HuH-7.5 (cell line): ENCODE results near the gene ZNF592.
"Not testable (repeated sequence)": the region's sequence is repeated elsewhere in the genome, so short reads cannot be mapped to it uniquely, and the experiment has no call there.

Source experiments
- DNase-seq: peaks from one replicate; pipeline ENCODE4 v3.0.0; 2011; ENCODE audit warnings: low spot score

ZNF592 gene

GRCh38 chr15:84748274-84749110 is at the start of gene ZNF592:
TSS of gene ZNF592 (plus strand) at chr15:84748592. CDS start at chr15:84782676, 34,084 bp downstream.
- peak; percentile 75 for DNase-seq

- DNase-seq = no peak
Measured at GRCh38 chr15:84699538-84700191, 48.7 kb upstream of the ZNF592 start.

- DNase-seq = no peak
Measured at GRCh38 chr15:84702961-84703482, 45.4 kb upstream of the ZNF592 start.

- no peak for DNase-seq
Measured at GRCh38 chr15:84703808-84704207, 44.6 kb upstream of the ZNF592 start.

GRCh38 chr15:84714372-84714771 is 34.0 kb upstream of the ZNF592 start:
- no peak for DNase-seq

GRCh38 chr15:84714821-84715220 is 33.6 kb upstream of the ZNF592 start:
- no peak for DNase-seq

DNA sequence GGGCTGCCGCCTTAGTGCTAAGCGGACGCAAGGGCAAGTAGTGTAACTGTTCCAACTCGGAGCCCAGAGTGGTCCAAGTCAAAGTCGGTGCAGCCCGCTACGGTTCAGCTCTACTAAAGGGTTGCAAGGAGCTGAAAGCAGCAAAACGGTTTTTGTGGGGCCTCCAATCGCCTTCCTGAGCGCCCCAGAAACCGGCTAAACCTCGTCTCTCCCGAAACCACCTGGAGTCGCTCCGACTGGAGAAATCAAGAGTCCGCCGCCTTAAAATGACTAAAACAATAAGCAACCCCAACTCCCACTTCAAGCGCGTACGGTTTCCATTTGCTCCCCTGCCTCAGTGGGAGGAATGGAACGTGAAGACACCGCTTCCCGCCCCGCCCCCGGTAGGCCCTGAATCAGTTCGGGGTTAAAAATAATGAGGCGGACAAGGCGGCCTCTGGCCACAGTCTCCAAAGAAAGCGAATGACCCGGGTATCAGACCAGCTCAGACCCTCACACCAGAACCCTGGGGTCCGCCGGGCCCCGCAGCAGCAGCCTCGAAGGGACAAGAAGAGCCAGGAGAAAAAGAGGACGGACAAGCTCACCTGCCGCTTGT is 32.9 kb upstream of the ZNF592 start:
- DNase-seq = peak; percentile 30

DNA sequence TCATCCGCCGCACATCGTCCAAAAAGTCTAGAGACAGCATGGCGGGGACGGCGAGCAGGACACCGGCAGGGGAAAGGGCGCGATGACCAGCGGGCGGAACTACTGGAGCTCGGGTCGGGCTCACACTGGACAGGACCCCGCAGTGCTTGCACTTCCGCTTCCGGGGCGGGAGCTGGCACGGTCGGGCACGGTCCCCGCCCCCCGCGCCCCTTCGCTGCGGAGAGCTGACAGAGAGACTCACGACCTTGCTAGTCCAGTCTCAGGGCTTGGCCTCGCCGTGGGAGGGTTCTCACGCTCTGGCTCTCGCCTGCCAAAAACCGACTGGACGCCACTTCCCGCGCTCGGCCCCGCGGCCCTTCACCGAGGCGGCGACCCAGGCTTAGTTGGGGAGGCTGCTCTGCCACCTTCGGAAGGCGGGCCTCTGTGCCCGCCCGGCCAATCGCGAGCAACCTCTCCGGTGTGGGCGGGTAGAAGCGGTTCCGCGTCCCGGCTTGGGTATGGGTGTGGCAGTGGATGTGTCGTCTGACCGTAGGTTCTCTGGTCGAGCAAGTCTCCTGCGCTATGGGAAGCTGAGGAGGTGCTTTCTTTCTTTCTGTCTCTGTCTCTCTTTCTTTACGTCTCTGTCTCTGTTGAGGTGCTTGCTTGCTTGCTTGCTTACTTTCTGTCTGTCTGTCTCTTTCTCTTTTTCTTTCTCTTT is 32.2 kb upstream of the ZNF592 start, which contains the start of gene SEC11A:
SEC11A (minus strand) TSS at position 104 of the 697 bp plus-strand sequence; CDS start at position 40, 64 bp downstream.
- DNase-seq = peak; percentile 95

- no peak for DNase-seq
Measured at GRCh38 chr15:84721371-84721770, 27.0 kb upstream of the ZNF592 start.

DNA sequence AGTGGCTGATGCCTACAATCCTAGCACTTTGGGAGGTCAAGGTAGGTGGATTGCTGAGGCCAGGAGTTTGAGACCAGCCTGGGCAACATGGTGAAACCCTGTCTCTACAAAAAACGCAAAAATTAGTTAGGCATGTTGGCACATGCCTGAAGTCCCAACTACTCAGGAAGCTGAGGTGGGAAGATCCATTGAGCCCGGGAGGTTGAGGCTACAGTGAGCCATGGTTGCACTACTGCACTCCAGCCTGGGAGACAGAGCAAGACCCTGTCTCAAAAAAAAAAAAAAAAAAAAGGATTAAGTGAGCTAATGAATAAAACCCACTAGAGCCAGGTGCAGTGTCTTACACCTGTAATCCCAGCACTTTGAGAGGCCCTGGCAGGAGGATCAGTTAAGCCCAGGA is 25.8 kb upstream of the ZNF592 start:
- DNase-seq = no peak

DNA sequence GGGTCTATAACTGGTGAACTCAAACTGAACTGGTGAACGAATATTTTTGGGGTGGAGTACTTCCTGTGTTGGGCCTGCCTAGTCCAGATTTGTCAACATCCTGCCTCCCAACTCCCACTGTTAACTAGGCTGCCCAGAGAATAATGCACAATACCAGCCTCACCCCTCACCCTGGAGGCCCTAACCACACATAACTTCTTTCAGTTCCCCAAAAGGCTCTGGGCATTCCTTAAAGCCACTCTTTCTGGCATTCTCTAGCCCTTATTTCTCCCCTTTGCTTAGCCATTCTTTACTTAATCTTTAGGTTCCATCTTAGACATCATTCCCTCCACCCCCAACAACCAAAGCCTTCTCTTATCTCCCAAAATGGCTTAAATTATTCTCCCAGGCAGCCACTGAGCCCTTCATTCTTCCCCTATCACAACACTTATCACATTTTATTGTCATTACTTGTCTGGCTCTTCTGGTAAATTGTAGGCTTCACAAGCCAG is 23.3 kb upstream of the ZNF592 start:
- DNase-seq = no peak

DNA sequence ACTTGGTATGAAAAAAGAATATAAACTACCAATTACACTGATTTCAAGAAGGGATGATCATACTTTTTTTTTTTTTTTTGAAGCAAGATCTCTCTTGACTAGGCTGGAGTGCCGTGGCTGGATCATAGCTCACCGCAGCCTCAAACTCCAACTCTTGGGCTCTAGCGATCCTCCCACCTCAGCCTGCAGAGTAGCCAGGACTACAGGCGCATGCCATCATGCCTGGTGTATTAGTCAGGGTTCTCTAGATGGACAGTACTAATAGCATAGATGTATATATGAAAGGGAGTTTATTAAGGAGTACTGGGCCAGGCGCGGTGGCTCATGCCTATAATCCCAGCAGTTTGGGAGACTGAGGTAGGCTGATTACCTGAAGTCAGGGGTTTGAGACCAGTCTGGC is 21.0 kb upstream of the ZNF592 start:
- no peak for DNase-seq

DNA sequence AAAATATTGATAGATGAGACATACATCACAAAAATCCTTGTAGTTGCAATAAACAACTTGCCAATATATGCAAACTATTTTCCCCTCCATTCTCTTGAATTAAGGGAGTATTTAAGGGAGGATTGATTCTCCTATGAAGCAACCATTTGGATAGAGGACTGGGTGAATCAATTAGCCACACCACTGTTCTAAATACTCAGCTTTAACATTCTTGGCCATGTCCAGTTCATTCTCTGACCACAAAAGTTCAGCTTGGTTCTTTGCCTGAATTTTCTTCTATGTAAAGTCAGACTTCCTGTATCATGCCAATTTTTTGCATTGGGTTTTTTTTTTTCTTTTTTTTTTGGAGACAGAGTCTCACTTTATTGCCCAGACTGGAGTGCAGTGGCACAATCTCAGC is 16.6 kb upstream of the ZNF592 start:
- no peak for DNase-seq

DNA sequence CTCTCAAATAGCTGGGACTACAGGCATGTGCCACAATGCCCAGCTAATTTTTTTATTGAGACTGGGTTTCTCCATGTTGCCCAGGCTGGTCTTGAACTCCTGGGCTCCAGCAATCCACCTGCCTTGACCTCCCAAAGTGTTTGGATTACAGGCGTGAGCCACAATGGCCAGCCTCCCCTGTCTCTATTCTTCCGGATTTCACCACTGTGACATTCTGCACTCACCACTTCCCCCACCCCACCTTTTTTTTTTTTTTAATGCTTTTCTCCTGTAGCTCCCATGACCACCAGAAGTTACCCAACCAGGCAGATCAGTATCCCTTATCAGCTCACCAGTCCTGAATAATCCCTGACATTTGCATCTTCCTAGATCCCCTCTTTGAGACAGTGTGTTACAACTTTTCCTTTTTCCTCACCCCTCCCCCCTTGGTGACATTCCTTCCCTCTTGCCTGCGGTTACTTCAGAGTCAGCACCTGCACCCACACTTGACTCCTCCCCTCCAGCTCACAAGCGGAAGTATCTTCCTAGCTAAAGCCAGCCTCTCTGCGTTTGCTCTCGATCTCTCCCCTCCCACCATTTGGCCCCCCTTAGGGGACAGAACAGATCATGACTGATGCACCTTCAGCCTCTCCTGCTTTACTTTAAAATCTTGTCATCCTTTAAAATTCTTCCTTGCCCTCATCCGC is 13.5 kb upstream of the ZNF592 start:
- DNase-seq = no peak

GRCh38 chr15:84735480-84736061 is 12.8 kb upstream of the ZNF592 start:
- not testable (repeated sequence) for DNase-seq

DNA sequence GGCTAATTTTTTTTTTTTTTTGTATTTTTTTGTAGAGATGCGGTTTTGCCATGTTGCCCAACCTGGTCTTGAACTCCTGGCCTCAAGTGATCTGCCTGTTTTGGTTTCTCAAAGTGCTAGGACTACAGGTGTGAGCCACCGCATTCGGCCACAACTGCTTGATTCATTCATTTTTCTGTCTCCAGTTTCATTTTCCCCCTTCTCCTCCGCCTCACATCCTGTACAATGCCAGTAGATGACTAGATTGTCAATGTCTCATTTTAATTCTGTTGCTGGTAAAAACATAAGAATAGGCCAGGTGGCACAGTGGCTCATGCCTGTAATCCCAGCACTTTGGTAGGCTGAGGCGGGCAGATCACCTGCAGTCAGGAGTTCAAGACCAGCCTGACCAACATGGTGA is 12.0 kb upstream of the ZNF592 start:
- DNase-seq = no peak

DNA sequence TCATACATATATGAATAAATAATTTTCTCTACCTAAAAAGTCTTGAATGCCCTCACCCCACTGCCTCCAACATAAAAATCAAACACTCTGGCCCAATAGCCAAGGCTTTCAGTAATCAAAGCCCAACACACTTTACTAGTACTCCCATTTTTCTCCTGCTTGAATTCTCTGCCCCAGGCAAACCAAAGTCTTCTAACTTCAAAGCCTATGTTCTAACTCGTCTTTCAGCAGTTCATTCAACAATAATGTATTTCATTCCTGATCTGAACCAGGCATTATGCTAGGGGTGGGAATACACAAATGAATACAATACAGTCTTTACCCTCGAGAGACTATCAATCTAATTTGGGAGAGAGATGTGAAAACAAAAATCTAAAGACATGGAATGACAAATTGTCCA is 11.4 kb upstream of the ZNF592 start:
- DNase-seq = no peak

DNA sequence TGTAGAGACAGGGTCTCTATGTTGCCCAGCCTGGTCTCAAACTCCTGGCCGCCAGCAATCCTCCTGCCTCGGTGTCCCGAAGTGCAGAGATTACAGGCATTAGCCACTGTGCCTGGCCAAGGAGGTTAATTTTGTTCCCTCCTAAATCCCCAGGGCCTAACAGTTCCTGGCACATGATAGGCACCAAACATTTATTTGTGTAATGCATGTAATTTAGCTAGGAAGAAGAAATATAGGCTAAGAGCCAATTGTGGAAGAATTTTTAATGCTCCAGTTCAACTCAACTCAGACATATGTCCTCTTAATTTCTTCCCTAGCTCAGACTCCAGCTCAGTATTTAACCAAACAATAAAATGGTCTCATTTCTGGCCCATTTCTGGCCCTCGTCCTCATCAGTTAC is 7.7 kb upstream of the ZNF592 start:
- DNase-seq = no peak

- no peak for DNase-seq
Measured at GRCh38 chr15:84741121-84741520, 7.3 kb upstream of the ZNF592 start.

GRCh38 chr15:84747416-84748273 is 747 bp upstream of the ZNF592 start:
- DNase-seq = peak; percentile 73
